Breast epithelium (tissue), 3 donors: ENCODE results near the gene ADGRB2.

Experiments
- CTCF ChIP-seq, 3 donors: fragments of 450-650 bp; IDR thresholded peaks; one replicate each; pipeline ENCODE4 v1.5.1; 2016 to 2017; ENCODE audit warnings: antibody characterized with exemption in 3 of 3, mild to moderate bottlenecking in 3 of 3, moderate library complexity in 3 of 3
- POLR2A ChIP-seq: fragments of 450-650 bp; IDR thresholded peaks from one replicate; pipeline ENCODE4 v1.6.1; 2016; ENCODE audit warnings: antibody characterized with exemption, mild to moderate bottlenecking, moderate library complexity
- POLR2AphosphoS5 ChIP-seq, 3 donors: sonication (generic); formaldehyde crosslinking; IDR thresholded peaks; one replicate each; pipeline ENCODE4 v1.6.1; 2017; ENCODE audit warnings: antibody characterized with exemption in 3 of 3

- TF ChIP-seq CTCF (IDR thresholded peaks at IDR 0.05) (no peak), POLR2A (no peak), POLR2AphosphoS5 (IDR thresholded peaks at IDR 0.05) (no peak)
These were observed 40.0 kb upstream of the ADGRB2 start for GRCh38 chr1:31804098-31804497.
